Neural progenitor cell (in vitro differentiated cells): ENCODE results near the gene LIN7C. TPM values are rescaled to one million over a fixed set of nuclear protein-coding genes. Genes with fewer than 3 reads are reported as not detected.

Source experiments
- DNase-seq: peaks from one replicate; pipeline ENCODE4 v3.0.0-alpha.2; 2016; ENCODE audit warnings: low spot score
- H2AFZ ChIP-seq: fragments of 200-600 bp; sonication (generic); replicated peaks from 2 replicates; pipeline ENCODE4 v1.6.1; 2016; ENCODE audit warnings: antibody characterized with exemption
- H3F3A ChIP-seq: fragments of 200-600 bp; sonication (generic); 2 replicates; pipeline ENCODE4 v1.6.1; 2016; ENCODE audit warnings: antibody characterized with exemption, low read depth
- H3K27ac ChIP-seq: fragments of 200-600 bp; sonication (generic); 2 replicates; pipeline ENCODE4 v1.5.1; 2016; ENCODE audit warnings: mild to moderate bottlenecking
- H3K27me3 ChIP-seq: fragments of 200-600 bp; sonication (generic); 2 replicates; pipeline ENCODE4 v1.6.1; 2016; ENCODE audit warnings: mild to moderate bottlenecking, moderate library complexity
- H3K36me3 ChIP-seq: fragments of 200-600 bp; sonication (generic); 2 replicates; pipeline ENCODE4 v1.5.1; 2016
- H3K4me1 ChIP-seq: fragments of 200-600 bp; sonication (generic); 2 replicates; pipeline ENCODE4 v1.6.1; 2016; ENCODE audit warnings: mixed run types
- H3K4me2 ChIP-seq: fragments of 200-600 bp; sonication (generic); 2 replicates; pipeline ENCODE4 v1.6.1; 2016
- H3K4me3 ChIP-seq: fragments of 200-600 bp; sonication (generic); 2 replicates; pipeline ENCODE4 v1.5.1; 2016
- H3K79me2 ChIP-seq: fragments of 200-600 bp; sonication (generic); 2 replicates; pipeline ENCODE4 v1.6.1; 2016; ENCODE audit warnings: low read depth
- H3K9ac ChIP-seq: fragments of 200-600 bp; sonication (generic); 2 replicates; pipeline ENCODE4 v1.6.1; 2016
- H3K9me3 ChIP-seq: fragments of 200-600 bp; sonication (generic); 2 replicates; pipeline ENCODE4 v1.5.1; 2016; ENCODE audit warnings: low read depth
- H4K20me1 ChIP-seq: fragments of 200-600 bp; sonication (generic); 2 replicates; pipeline ENCODE4 v1.6.1; 2016; ENCODE audit warnings: low read depth
- H3K27ac Mint-ChIP-seq: 3 replicates; pipeline ENCODE4 v1.8.0; 2021; ENCODE audit warnings: mixed read lengths
- H3K27me3 Mint-ChIP-seq: 2 replicates; pipeline ENCODE4 v1.8.0; 2022; ENCODE audit warnings: low read depth, mild to moderate bottlenecking, inconsistent platforms, moderate library complexity, mixed read lengths; ENCODE audit not compliant: insufficient read depth
- H3K36me3 Mint-ChIP-seq: 3 replicates; pipeline ENCODE4 v1.8.0; 2021; ENCODE audit warnings: mixed read lengths
- H3K4me1 Mint-ChIP-seq: 3 replicates; pipeline ENCODE4 v1.8.0; 2021; ENCODE audit warnings: mixed read lengths
- H3K4me3 Mint-ChIP-seq: 3 replicates; pipeline ENCODE4 v1.8.0; 2021; ENCODE audit warnings: mild to moderate bottlenecking, moderate library complexity, mixed read lengths
- H3K9me3 Mint-ChIP-seq: 3 replicates; pipeline ENCODE4 v1.8.0; 2020; ENCODE audit warnings: mixed read lengths
- CTCF ChIP-seq: fragments of 200-600 bp; sonication (generic); IDR thresholded peaks from 2 replicates; pipeline ENCODE4 v1.5.1; 2017; ENCODE audit warnings: antibody characterized with exemption, mild to moderate bottlenecking
- EZH2 ChIP-seq: fragments of 200-600 bp; sonication (generic); IDR thresholded peaks from 2 replicates; pipeline ENCODE4 v1.6.1; 2017; ENCODE audit warnings: antibody characterized with exemption, mild to moderate bottlenecking, moderate library complexity
- EZH2phosphoT487 ChIP-seq: fragments of 200-600 bp; sonication (generic); IDR thresholded peaks from 2 replicates; pipeline ENCODE4 v1.6.1; 2017; ENCODE audit warnings: antibody characterized with exemption
- total RNA-seq: library from RNA; depleted of rRNA; stranded (reverse); fragments of >200 nt; gene quantifications from 2 replicates; pipeline ENCODE4 v1.2.3, GENCODE V29; 2015; ENCODE audit warnings: low replicate concordance

The LIN7C gene
- total RNA-seq, 1 donor from 2014 or later = 82.1 TPM

- peaks cover 5% of the 10 kb centered on the region for H3K9me3 Mint-ChIP-seq
- H3K4me3 Mint-ChIP-seq = peak within 1 kb of the TSS; percentile 97
- TF ChIP-seq EZH2 = no peak
- TF ChIP-seq EZH2phosphoT487 = no peak
- no peak for TF ChIP-seq CTCF
- peaks cover 1% of the 10 kb centered on the region for H3K36me3 Mint-ChIP-seq
- peak within 1 kb of the TSS; percentile 4 for H2AFZ ChIP-seq
- H3K4me1 ChIP-seq = peaks cover 25% of the 10 kb centered on the region
- H3K4me2 ChIP-seq = peak within 1 kb of the TSS; percentile 95
- peaks cover 14% of the 10 kb centered on the region for H3F3A ChIP-seq
- DNase-seq = peak; percentile 99
- peaks cover 43% of the 10 kb centered on the region for H4K20me1 ChIP-seq
- peaks cover 23% of the 10 kb centered on the region for H3K27me3 Mint-ChIP-seq
- H3K79me2 ChIP-seq = peaks cover 65% of the 10 kb centered on the region
- H3K36me3 ChIP-seq = no peaks in the 10 kb centered on the region
- no peaks in the 10 kb centered on the region for H3K27me3 ChIP-seq
- peaks cover 47% of the 10 kb centered on the region for H3K4me1 Mint-ChIP-seq
- no peaks in the 10 kb centered on the region for H3K9me3 ChIP-seq
- peak within 1 kb of the TSS; percentile 95 for H3K27ac ChIP-seq
- peak within 1 kb of the TSS; percentile 91 for H3K27ac Mint-ChIP-seq
- peak within 1 kb of the TSS; percentile 54 for H3K9ac ChIP-seq
- H3K4me3 ChIP-seq = peak within 1 kb of the TSS; percentile 85
Measured at GRCh38 chr11:27472398-27473016, 34.1 kb downstream of the LIN7C start, which contains the start of gene LGR4. LGR4 (minus strand) TSS chr11:27472790; CDS start chr11:27472302, 488 bp downstream.

GRCh38 chr11:27471589-27472397, 34.8 kb downstream of the LIN7C start:
- H2AFZ ChIP-seq = no peak overlapping the region
- H3K9ac ChIP-seq = peak overlapping the region; percentile 54
- H3K4me1 ChIP-seq = peaks cover 25% of the 10 kb centered on the region
- peaks cover 72% of the 10 kb centered on the region for H3K79me2 ChIP-seq
- H3K4me3 ChIP-seq = peak overlapping the region; percentile 85
- H3K27ac ChIP-seq = peak overlapping the region; percentile 95
- TF ChIP-seq EZH2phosphoT487 (no peak), EZH2 (no peak), CTCF (no peak)
- no peaks in the 10 kb centered on the region for H3K36me3 Mint-ChIP-seq
- peaks cover 23% of the 10 kb centered on the region for H3K27me3 Mint-ChIP-seq
- peaks cover 14% of the 10 kb centered on the region for H3F3A ChIP-seq
- H3K27ac Mint-ChIP-seq = no peak overlapping the region
- DNase-seq = peak; percentile 73
- peaks cover 47% of the 10 kb centered on the region for H3K4me1 Mint-ChIP-seq
- no peaks in the 10 kb centered on the region for H3K27me3 ChIP-seq
- peak overlapping the region; percentile 95 for H3K4me2 ChIP-seq
- H3K9me3 Mint-ChIP-seq = peaks cover 3% of the 10 kb centered on the region
- peak overlapping the region; percentile 86 for H3K4me3 Mint-ChIP-seq
- no peaks in the 10 kb centered on the region for H3K36me3 ChIP-seq
- no peaks in the 10 kb centered on the region for H3K9me3 ChIP-seq
- peaks cover 50% of the 10 kb centered on the region for H4K20me1 ChIP-seq

- H3K4me3 Mint-ChIP-seq = peak overlapping the region; percentile 86
- H3K27me3 Mint-ChIP-seq = peaks cover 20% of the 10 kb centered on the region
- peaks cover 52% of the 10 kb centered on the region for H3K4me1 Mint-ChIP-seq
- Histone ChIP-seq H3F3A (peaks cover 19% of the 10 kb centered on the region), H3K4me1 (peaks cover 32% of the 10 kb centered on the region), H3K9ac (peak overlapping the region; percentile 54), H2AFZ (no peak overlapping the region), H3K36me3 (no peaks in the 10 kb centered on the region), H3K27ac (peak overlapping the region; percentile 30), H4K20me1 (peaks cover 58% of the 10 kb centered on the region), H3K4me3 (peak overlapping the region; percentile 85), H3K9me3 (no peaks in the 10 kb centered on the region), H3K27me3 (no peaks in the 10 kb centered on the region), H3K4me2 (peak overlapping the region; percentile 95), H3K79me2 (peaks cover 80% of the 10 kb centered on the region)
- peaks cover 3% of the 10 kb centered on the region for H3K9me3 Mint-ChIP-seq
- peak; percentile 26 for DNase-seq
- peaks cover 2% of the 10 kb centered on the region for H3K36me3 Mint-ChIP-seq
- H3K27ac Mint-ChIP-seq = peak overlapping the region; percentile 1
- TF ChIP-seq EZH2phosphoT487 (no peak), CTCF (no peak), EZH2 (no peak)
Measured at GRCh38 chr11:27470826-27471588, 35.6 kb downstream of the LIN7C start.
